Kidney (tissue), 14 donors: Measurements from ENCODE around the gene TRPM5. TPM values are rescaled to one million over a fixed set of nuclear protein-coding genes. Genes with fewer than 3 reads are reported as not detected.
"Not testable (repeated sequence)": the region's sequence is repeated elsewhere in the genome, so short reads cannot be mapped to it uniquely, and the experiment has no call there.

Source experiments
- DNase-seq, 5 donors: peaks; one replicate each; pipeline ENCODE4 v3.0.0-alpha.2; 2013 to 2020
- FAIRE-seq: peaks from 2 replicates; lab custom pipeline; 2012; peaks lifted over from hg19 to GRCh38; lab: Jason Lieb, UNC
- H3K27ac ChIP-seq, 2 donors: one replicate each; pipeline ENCODE4 v1.7.0; 2013; ENCODE audit warnings: low read depth in 2 of 2, low read length in 2 of 2, inconsistent platforms in 1 of 2
- H3K27me3 ChIP-seq: one replicate; pipeline ENCODE4 v1.7.1; 2013; ENCODE audit warnings: low read length, inconsistent platforms; ENCODE audit not compliant: control insufficient read depth, insufficient read depth
- H3K36me3 ChIP-seq, 3 donors: one replicate each; pipeline versions ENCODE4 v1.7.0 to v1.7.1; 2013; ENCODE audit warnings: low read length in 3 of 3, control low read depth in 1 of 3, inconsistent platforms in 1 of 3; ENCODE audit not compliant: insufficient read depth in 3 of 3, control insufficient read depth in 2 of 3
- H3K4me1 ChIP-seq, 3 donors: one replicate each; pipeline versions ENCODE4 v1.7.0 to v1.7.1; 2013; ENCODE audit warnings: low read length in 3 of 3, inconsistent platforms in 1 of 3, low read depth in 1 of 3; ENCODE audit not compliant: control insufficient read depth in 2 of 3, insufficient read depth in 2 of 3
- H3K4me3 ChIP-seq, 3 donors: one replicate each; pipeline versions ENCODE4 v1.7.0 to v1.8.1; 2013; ENCODE audit warnings: low read length in 3 of 3, control low read depth in 1 of 3, inconsistent platforms in 1 of 3
- H3K9ac ChIP-seq, 3 donors: one replicate each; pipeline versions ENCODE4 v1.7.0 to v1.7.1; 2013; ENCODE audit warnings: low read length in 3 of 3, control low read depth in 1 of 3, inconsistent platforms in 1 of 3
- H3K9me3 ChIP-seq, 3 donors: one replicate each; pipeline versions ENCODE4 v1.7.0 to v1.7.1; 2013; ENCODE audit warnings: low read length in 3 of 3, control low read depth in 1 of 3, inconsistent platforms in 1 of 3; ENCODE audit not compliant: control insufficient read depth in 2 of 3, insufficient read depth in 1 of 3
- CTCF ChIP-seq: IDR thresholded peaks from 3 replicates; pipeline ENCODE4 v1.5.1; 2012; ENCODE audit warnings: mild to moderate bottlenecking, moderate library complexity, borderline replicate concordance; ENCODE audit not compliant: insufficient read depth; ENCODE audit errors: extremely low read depth
- intact Hi-C: fragments of 100-400 bp; cut with DNase I; formaldehyde crosslinking; loops from one replicate; pipeline ENCODE4 v1.11.1; 2022
- polyA plus RNA-seq: library from polyadenylated mRNA; stranded (reverse); fragments of 350-450 nt; fragmentation: Illumina TruSeq; extraction: RNeasy Lipid Tissue Mini Kit (QIAGEN cat#74804); gene quantifications from one replicate; pipeline ENCODE4 v1.2.3, GENCODE V29; 2014; ENCODE audit warnings: low read depth, low replicate concordance; ENCODE audit not compliant: insufficient read depth
- total RNA-seq: library from RNA; stranded (reverse); fragmentation: NEBNext Ultra II Directional; extraction: Animal tissue kit (Norgen Biotek cat#: 25700); gene quantifications from one replicate; pipeline ENCODE4 v1.2.1, GENCODE V29; 2021
- donor health status: control.
- donor health status: control.
- donor health status: control.
- donor health status: control.
- donor health status: control.
- donor health status: DM: yes; HTN: yes; CAD: no.
- donor health status: Normal renal cell carcinoma (clear cell type).

The TRPM5 gene
- total and polyA plus RNA-seq, 2 donors from 2014 or later, result 0.25 to 0.69 TPM

- no peak for FAIRE-seq
- no peak overlapping the region for H3K4me3 ChIP-seq
- H3K36me3 ChIP-seq, result no peaks in the 10 kb centered on the region
- TF ChIP-seq CTCF, result no peak
- H3K27me3 ChIP-seq, result no peaks in the 10 kb centered on the region
- H3K4me1 ChIP-seq, result peaks cover 0 to 10% (median 0%) of the 10 kb centered on the region in 3 donors
- H3K9me3 ChIP-seq, result no peaks in the 10 kb centered on the region
- intact Hi-C loops, result no loop called here
- peak overlapping the region in 1 of 2 donors; percentile 14 for H3K27ac ChIP-seq
- H3K9ac ChIP-seq, result no peak overlapping the region
- no peak for DNase-seq
Measured at GRCh38 chr11:2482204-2482603, 37.9 kb upstream of the TRPM5 start.

- Histone ChIP-seq H3K9me3 (no peaks in the 10 kb centered on the region), H3K4me1 (peaks cover 0 to 10% (median 0%) of the 10 kb centered on the region in 3 donors), H3K9ac (no peak overlapping the region), H3K36me3 (no peaks in the 10 kb centered on the region), H3K27ac (peak overlapping the region; percentile 6 to 32), H3K4me3 (no peak overlapping the region), H3K27me3 (no peaks in the 10 kb centered on the region)
- intact Hi-C loops, result no loop called here
- no peak for TF ChIP-seq CTCF
- DNase-seq, result no peak
- no peak for FAIRE-seq
Measured at GRCh38 chr11:2481253-2481652, 36.9 kb upstream of the TRPM5 start.

DNA sequence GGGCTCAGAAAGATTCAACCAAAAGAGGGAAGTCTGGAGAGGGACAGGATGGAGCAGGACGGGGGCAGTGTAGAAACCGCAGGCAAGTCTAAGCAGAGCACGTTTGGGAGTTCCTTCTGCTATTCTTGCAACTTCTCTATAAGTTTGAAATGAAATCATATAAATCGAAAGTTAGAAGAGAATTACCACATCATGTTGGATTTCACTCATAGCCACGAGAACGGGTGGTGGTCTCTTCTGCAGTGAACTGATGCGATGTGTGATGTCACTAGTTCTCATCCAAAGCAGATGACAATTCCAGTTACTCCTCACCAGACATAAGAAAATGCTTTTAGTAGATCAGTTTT is 36.5 kb upstream of the TRPM5 start:
- H3K9ac ChIP-seq, result no peak overlapping the region
- no peaks in the 10 kb centered on the region for H3K9me3 ChIP-seq
- no peak overlapping the region for H3K27ac ChIP-seq
- H3K27me3 ChIP-seq, result no peaks in the 10 kb centered on the region
- no peak for DNase-seq
- H3K36me3 ChIP-seq, result no peaks in the 10 kb centered on the region
- H3K4me1 ChIP-seq, result peaks cover 0 to 10% (median 0%) of the 10 kb centered on the region in 3 donors
- intact Hi-C loops, result no loop called here
- no peak for TF ChIP-seq CTCF
- FAIRE-seq, result no peak
- H3K4me3 ChIP-seq, result no peak overlapping the region

DNA sequence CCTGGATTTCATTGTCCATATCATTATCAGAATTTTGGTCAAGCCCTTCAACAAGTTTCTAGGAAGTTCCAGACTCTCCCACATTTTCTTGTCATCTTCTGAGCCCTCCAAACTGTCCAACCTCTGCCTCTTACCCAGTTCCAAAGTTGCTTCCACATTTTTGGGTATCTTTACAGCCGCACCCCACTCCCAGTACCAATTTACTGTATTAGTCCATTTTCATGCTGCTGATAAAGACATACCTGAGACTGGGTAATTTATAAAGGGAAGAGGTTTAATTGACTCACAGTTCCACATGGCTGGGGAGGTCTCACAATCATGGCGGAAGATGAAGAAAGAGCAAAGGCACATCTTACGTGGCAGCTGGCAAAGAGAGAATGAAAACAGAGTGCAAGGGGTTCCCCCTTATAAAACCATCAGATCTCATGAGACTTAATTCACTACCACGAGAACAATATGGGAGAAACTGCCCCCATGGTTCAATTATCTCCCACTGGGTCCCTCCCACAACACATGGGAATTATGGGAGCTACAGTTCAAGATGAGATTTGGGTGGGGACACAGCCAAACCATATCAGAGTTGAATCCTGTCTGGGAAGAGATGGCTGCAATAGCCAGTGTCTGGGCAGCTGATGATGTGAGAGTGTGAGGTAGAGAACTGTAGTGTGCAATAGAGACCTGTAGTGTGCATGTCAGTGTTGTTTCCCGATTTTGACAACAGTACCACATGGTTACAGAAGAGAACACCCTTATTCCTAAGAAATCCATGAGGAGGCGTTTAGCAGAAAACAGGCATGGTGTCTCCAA is 36.0 kb upstream of the TRPM5 start:
- intact Hi-C loops, FAIRE-seq, H3K4me1 ChIP-seq, H3K36me3 ChIP-seq, H3K9me3 ChIP-seq, H3K4me3 ChIP-seq, H3K27me3 ChIP-seq, H3K27ac ChIP-seq, DNase-seq, H3K9ac ChIP-seq: not testable (repeated sequence)
